CD4-positive, alpha-beta T cell treated with Interleukin-4 for 1 hour (primary cell): ENCODE data around the gene RANBP17.
"Not testable (repeated sequence)": the region's sequence is repeated elsewhere in the genome, so short reads cannot be mapped to it uniquely, and the experiment has no call there.

Experiments
- DNase-seq, 2 donors: peaks; one replicate each; pipeline ENCODE4 v3.0.0-alpha.2; 2020 to 2022

RANBP17 gene

DNA sequence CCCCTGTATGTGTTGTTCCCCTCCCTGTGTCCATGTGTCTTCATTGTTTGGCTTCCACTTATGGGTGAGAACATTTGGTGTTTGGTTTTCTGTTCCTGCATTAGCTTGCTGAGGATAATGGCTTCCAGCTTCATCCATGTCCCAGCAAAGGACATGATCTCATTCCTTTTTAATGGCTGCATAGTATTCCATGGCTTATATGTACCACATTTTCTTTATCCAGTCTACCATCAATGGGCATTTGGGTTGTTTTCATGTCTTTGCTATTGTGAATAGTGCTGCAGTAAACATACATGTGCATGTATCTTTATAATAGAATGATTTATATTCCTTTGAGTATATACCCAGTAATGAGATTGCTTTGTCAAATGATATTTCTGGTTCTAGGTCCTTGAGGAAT is 8.6 kb downstream of the RANBP17 start:
- DNase-seq: not testable (repeated sequence)

DNA sequence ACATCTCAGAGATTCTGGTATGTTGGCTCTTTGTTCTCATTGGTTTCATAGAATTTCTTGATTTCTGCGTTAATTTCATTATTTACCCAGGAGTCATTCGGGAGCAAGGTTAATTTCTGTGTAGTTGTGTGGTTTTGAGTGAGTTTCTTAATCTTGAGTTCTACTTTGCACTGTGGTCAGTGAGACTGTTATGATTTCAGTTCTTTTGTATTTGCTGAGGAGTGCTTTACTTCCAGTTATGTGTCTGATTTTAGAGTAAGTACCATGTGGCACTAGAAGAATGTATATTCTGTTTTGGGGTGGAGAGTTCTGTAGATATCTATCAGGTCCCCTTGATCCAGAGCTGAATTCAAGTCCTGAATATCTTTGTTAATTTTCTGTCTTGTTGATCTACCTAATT is 12.2 kb downstream of the RANBP17 start:
- no peak for DNase-seq

DNA sequence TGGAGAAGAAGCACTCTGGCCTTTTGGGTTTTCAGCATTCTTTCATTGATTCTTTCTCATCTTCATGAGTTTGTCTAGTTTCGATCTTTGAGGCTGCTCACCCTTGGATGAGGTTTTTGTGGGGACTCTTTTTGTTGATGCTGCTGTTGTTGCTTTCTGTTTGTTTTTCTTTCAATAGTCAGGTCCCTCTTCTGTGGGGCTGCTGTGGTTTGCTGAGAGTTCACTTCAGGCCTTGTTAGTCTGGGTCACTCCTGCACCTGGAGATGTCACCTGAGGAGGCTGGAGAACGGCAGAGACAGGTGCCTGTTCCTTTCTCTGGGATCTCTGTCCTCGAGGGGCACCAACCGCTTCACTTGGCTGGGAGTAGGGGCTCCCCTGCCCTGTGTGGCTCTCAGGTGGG is 14.0 kb downstream of the RANBP17 start:
- DNase-seq: no peak

DNA sequence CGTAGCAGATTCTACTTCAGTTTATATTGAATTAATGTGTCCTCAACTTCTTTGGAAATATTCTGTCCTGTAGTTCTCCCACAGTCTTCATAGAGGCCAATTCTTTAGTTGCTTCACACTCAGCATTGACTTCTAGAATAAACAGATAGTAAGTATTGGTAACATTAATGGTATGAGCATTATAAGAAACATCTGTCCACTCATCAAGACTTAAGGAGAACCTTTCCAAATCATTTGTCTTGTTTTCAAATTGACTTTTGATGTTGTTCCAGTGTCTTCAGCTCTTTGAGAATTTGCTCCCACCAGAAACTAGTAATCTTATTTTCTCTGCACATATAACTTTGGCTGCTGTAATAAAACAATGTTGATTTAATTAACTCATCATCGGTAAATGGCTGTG is 18.3 kb downstream of the RANBP17 start:
- DNase-seq: no peak

DNA sequence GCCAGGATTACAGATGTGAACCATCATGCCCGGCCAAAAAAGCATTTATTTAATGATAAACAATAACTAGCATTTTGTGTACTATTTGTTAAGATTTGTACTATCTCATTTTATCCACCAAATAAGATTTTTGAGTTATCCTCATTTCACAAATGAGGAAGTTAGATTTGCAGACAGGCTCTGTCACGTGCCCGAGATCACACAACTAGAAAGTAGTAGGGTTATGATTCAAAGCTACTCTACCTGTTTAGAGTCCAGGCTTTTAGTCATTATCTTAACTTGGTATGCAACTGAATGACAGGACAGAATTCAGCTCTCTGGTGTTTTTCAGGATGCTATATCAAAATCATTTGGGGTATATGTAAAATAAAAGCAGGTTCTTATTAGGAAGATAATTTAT is 20.5 kb downstream of the RANBP17 start:
- no peak for DNase-seq

DNA sequence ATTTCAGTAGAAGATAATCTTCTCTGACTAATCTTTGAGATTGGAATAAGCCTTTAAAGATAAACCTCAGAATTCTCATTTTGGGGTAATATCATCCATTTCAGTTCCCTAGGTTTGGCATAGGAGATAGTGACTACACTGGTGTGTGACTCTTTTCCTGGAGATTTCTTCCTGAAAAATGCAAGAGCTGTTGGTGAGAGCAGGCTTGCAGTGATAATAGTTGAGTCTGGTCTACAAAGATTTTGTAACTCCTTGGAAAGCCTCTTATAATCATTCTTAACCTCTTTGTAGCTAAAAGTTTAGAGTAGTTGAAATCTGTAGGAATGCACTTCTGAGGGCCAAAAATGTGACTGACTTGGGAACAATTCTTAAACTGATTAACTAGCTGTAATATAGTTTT is 23.4 kb downstream of the RANBP17 start:
- no peak for DNase-seq

DNA sequence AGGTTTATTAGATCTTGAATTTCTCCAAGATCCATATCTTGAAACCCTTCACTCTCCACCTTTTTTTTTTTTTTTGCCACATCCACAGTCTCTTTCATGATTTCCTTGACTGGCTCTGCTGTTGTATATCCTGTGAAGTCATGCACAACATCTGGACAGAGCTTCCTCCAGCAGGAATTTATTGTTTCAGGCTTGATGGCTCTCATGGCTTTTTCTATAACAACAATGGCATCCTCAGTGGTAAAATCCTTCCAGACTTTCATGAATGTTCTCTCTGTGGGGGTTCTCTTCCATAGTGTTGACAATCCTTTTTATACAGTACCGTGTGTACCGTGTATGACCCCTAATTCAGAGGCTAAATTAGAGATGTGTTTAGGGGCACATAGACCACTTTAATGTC is 24.0 kb downstream of the RANBP17 start:
- DNase-seq: no peak

DNA sequence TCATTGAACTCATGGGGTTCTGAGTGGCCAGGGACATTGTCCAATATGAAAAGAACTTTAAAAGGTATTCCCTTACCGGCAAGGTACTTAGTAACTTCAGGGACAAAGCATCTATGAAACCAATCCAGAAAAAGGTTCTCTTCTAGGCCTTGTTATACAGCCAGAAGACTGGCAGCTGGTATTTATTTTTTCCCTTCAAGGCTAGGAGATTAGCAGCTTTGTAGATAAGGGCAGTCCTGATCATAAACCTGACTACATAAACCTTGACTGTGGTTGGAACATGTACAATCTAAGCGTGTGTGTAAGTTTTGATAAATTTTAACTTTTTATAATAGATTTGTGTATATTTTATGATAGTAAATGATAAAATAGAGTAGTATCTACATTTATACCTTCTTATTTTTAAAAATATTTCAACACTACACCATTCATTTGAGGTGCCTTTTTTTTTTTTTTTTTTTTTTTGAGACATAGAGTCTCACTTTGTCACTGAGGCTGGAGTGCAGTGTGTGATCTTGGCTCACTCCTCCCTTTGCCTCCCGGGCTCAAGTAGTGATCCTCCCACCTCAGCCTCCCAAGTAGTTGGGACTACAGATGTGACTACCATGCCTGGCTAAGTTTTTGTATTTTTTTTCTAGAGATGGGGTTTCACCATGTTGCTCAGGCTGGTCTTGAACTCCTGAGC is 24.5 kb downstream of the RANBP17 start:
- DNase-seq: no peak

DNA sequence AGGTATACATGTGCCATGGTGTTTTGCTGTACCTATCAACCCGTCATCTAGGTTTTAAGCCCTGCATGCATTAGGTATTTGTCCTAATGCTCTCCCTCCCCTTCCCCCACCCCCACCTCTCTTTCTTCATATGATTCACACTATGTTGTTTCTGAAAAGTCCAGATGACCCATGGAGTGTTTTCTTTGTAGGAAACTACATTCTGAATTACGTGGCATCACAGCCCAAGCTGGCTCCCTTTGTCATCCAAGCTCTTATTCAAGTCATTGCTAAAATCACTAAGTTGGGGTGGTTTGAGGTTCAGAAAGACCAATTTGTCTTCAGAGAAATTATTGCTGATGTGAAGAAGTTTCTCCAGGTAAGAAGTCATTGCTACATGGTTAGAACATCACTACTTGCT is 30.4 kb downstream of the RANBP17 start:
- DNase-seq: no peak

DNA sequence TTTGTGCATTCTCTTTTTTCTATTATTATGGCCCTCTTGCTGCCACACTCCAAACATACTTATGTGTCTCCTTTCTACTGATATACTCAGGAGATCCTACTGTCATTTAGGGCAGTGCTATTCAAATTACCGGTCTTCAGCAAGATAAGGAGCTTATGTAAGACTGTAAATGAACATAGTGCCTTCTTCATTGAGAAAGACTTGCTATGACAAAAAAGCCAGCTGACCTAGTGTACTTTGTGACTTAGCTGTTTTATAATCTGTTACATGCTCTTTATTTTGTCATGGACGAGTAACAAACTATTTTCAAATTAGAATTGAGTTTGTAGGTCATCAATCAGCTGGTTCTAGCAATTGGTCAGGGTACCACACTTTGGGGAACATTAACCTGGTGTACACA is 32.8 kb downstream of the RANBP17 start:
- DNase-seq: no peak

DNA sequence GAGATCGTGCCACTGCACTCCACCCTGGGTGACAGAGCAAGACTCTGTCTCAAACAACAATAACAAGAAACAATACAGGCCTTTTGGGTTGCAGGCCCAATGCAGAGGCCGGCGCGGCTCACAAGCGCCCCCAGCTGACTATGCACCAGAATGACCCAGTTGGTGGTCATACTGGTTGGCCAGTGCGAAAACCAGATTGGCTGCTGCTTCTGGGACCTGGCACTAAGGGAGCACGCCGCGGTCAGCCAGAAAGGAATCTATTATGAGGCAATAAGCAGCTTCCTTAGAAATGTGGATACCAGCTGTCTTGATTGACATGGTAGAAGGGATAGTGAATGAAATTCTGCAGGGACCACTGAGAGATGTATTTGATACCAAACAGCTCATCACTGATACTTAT is 35.0 kb downstream of the RANBP17 start:
- DNase-seq: no peak

DNA sequence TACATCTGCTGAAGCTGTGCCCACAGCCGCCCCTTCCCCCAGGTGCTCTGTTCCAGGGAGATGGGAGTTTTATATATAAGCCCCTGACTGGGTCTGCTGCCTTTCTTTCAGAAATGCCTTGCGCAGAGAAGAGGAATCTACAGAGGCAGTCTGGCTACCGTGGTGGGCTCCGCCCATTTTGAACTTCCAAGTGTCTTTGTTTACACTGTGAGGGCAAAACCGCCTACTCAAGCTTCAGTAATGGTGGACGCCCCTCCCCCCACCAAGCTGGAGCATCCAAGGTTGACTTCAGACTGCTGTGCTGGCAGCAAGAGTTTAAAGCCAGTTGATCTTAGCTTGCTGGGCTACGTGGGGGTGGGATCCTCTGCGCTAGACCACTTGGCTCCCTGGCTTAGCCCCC is 41.3 kb downstream of the RANBP17 start:
- no peak for DNase-seq

DNA sequence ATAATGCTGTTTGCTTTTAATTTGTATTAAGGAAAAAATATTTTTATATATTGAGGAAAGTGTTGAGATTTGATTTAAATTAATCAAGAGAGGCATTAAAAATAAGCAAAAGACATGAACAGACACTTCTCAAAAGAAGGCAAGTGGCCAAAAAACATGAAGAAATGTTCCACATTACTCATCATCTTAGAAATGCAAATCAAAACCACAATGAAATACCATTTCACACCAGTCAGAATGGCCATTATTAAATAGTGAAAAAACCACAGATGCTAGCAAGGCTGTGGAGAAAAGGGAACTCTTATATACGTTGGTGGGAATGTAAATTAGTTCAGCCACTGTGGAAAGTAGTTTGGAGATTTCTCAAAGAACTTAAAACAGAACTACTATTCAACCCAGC is 45.9 kb downstream of the RANBP17 start:
- no peak for DNase-seq

DNA sequence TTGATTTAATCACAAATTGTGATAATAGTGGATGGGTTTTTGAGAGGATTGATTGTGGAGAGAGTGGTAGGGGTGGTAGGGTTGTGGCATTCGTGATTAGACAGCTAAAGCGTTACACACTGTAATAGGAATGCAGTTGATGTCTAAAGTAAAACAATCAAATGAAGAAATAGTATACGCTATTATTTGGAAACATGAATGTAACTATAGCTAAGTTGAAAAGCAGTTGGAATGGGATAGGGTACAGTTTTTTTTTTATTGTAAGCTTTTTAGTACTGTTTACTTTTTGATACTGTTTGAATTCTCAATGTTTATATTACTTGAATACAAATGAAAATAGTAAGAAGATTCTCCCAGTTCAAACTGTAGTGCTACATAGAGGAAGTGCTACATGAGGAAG is 51.8 kb downstream of the RANBP17 start:
- DNase-seq: no peak

DNA sequence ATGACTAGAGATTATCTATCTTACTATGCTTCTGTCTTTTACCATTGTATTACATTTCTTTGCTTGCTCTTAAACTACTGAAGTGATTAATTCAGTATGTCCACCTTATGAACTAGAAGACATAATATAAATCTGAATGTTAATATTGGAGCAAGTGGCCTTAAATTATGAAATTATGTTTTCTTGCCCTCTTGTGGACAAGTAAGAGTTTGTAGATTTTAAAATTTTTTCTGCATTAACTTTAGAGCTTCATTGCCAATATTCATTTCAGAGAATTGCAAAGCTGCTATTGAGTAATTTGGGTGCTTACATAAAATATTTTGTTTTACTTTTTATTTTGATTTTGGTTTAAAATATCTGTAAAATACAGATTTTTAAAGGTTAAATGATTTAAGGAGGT is 55.3 kb downstream of the RANBP17 start:
- DNase-seq: no peak

DNA sequence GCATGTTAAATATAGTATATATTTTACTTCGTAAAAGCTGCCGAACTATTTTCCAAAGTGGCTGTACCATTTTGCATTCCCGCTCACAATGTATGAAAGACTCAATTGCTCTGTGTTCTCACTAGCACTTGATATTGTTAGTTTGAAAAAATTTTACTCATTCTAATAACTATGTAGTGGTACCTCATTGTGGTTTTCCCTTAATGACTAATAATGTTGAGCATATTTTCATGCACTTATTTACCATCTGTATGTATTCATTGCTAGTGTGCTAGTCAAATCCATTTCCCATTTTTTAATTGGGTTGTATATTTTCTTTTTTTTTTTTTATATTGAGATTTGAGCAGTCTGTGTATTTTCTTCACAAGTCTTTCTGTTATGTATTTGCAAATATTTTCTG is 58.4 kb downstream of the RANBP17 start:
- no peak for DNase-seq

DNA sequence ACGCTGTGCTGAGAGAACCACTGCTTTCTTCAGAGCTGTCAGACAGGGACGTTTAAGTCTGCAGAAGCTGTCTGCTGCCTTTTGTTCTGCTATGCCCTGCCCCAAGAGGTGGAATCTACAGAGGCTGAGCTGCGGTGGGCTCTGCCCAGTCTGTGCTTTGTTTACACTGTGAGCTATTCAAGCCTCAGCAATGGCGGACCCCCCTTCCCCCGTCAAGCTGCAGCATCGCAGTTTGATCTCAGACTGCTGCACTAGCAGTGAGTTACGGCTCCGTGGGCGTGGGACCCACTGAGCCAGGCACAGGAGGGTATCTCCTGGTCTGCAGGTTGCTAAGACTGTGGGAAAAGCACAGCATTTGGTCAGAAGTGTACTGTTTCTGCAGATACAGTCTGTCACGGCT is 60.5 kb downstream of the RANBP17 start:
- DNase-seq: not testable (repeated sequence)

DNA sequence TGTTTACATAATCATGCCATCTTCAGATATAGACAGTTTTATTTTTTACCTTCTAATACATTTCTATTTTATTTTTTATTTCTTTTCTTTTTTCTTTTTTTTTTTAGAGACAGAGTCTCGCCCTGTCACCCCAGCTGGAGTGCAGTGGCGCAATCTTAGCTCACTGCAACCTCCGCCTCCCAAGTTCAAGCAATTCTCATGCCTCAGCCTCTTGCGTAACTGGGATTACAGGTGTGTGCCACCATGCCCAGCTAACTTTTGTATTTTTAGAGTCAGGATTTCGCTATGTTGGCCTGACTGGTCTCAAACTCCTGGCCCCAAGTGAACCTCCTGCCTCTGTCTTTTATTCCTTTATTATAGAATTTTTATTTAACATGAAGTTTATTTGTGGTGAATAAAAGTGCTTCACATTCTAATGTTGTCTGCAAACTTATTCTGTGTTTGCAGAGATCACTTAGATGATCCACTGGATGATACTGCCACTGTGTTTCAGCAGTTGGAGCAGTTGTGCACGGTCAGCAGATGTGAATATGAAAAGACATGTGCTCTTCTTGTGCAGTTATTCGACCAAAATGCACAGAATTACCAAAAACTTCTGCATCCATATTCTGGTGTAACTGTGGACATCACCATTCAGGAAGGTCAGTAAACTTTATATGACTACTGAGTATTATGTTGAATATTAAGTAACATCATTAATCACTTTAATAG is 62.2 kb downstream of the RANBP17 start:
- DNase-seq: no peak

DNA sequence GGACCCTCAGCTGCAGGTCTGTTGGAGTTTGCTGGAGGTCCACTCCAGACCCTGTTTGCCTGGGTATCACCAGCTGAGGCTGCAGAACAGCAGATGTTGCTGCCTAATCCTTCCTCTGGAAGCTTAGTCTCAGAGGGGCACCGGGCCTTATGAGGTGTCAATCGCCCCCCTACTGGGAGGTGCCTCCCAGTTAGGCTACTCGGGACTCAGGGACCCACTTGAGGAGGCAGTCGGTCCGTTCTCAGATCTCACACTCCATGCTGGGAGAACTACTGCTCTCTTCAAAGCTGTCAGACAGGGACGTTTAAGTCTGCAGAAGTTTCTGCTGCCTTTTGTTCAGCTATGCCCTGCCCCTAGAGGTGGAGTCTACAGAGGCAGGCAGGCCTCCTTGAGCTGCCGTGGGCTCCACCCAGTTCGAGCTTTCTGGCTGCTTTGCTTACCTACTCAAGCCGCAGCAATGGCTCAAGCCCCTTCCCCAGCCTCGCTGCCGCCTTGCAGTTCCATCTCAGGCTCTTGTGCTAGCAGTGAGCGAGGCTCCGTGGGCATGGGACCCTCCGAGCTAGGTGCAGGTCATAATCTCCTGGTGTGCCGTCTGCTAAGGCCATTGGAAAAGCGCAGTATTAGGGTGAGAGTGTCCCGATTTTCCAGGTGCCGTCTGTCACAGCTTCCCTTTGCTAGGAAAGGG is 73.9 kb downstream of the RANBP17 start:
- not testable (repeated sequence) for DNase-seq

DNA sequence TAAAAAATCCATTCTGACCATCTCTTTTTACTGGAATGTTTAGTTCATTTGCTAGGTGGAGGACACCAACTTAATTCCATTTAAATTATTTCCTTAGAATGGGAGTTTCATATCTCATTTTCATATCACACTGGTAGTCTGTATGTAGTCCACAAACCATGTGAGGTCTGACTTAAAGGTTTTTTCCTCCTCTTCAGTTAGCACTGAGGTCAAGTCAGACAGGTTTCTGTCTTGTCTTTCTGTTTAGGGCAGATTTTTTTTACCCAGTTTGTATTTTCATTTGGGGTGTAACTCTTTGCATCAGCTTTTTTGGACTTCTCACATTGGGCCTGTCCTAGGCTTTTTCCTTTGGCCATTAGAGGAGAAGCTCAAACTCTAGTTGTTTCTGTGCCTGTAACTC is 75.3 kb downstream of the RANBP17 start:
- DNase-seq: no peak

DNA sequence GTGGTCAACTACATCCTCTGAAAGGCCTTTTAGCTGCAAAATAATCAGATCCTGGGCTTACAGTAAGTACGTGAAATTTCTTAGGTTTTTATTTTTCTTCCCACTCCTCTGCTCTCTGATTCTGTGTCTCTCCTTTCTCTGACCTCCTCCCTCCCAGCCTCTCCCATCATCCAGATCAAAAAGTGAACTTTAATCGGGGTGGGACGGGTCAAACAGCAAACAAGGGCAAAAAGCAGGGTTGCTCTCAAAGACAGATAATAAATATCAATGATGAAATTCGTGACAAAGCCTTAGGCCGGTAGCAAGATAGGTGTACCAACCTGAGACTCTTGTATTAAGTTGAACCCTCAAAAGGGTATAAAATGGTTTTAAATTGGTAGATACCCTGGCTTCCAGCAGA is 76.1 kb downstream of the RANBP17 start:
- DNase-seq: no peak

DNA sequence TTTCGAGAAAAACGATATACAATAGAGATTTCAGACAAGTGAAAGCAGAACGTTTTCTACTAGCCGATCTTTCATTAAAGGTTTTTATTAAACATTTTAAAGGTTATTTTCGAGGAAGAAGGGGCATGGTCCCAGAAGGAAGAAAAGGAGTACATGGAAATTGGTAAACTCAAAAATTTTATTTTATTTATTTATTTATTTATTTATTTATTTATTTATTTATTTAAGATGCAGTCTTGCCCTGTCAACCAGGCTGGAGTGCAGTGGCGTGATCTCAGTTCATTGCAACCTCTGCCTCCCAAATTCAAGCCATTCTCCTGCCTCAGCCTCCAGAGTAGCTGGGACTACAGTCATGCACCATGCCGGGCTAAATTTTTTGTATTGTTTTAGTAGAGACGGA is 77.4 kb downstream of the RANBP17 start:
- no peak for DNase-seq

DNA sequence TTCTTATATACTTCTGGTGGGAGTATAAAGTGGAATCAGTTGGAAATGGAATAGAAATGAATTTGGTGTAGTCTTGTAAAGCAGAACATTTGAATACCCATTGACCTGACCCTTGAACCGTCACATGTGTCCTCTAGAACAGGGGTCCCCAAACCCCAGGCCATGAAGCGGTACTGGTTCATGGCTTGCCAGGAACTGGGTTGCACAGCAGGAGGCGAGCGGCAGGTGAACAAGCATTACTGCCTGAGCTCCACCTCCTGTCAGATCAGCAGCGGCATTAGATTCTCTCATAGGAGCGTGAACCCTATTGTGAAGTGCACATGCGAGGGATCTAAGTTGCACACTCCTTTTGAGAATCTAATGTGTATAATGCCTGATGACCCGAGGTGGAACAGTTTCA is 80.0 kb downstream of the RANBP17 start:
- no peak for DNase-seq

DNA sequence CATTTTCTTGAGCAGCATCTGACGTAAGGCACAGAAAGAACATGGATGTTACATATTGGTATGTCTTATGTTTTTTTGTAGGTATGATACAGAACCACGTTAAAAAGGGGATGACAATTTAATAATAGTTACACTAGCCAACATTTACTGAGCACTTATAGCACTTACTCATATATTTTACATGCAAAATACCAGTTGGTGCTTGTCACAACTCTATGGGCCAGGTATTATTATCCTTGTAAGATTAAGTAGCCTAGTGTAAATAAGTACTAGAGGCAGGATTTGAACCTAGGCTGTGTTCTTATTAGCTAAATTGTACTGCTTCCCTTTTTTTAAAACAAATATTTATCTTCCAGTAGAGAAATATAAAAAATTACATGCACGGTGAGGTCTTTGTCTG is 83.5 kb downstream of the RANBP17 start:
- DNase-seq: no peak
